ENCODE results near the gene MED31. TPM values are rescaled to one million over a fixed set of nuclear protein-coding genes. Genes with fewer than 3 reads are reported as not detected.

MED31 gene
- total and polyA plus RNA-seq, 2 experiments from 2014 or later, result 5.5 to 49.3 TPM

- TF ChIP-seq, protein P1, sequence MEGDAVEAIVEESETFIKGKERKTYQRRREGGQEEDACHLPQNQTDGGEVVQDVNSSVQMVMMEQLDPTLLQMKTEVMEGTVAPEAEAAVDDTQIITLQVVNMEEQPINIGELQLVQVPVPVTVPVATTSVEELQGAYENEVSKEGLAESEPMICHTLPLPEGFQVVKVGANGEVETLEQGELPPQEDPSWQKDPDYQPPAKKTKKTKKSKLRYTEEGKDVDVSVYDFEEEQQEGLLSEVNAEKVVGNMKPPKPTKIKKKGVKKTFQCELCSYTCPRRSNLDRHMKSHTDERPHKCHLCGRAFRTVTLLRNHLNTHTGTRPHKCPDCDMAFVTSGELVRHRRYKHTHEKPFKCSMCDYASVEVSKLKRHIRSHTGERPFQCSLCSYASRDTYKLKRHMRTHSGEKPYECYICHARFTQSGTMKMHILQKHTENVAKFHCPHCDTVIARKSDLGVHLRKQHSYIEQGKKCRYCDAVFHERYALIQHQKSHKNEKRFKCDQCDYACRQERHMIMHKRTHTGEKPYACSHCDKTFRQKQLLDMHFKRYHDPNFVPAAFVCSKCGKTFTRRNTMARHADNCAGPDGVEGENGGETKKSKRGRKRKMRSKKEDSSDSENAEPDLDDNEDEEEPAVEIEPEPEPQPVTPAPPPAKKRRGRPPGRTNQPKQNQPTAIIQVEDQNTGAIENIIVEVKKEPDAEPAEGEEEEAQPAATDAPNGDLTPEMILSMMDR (conservative IDR thresholded peaks at IDR 0.05; ENCODE audit: low read depth in 2 of 2), result no peak
- no peak for TF ChIP-seq ETS1 (IDR thresholded peaks at IDR 0.05)
These were observed 30.9 kb upstream of the MED31 start (continued) for GRCh38 chr17:6682339-6682738.

DNA sequence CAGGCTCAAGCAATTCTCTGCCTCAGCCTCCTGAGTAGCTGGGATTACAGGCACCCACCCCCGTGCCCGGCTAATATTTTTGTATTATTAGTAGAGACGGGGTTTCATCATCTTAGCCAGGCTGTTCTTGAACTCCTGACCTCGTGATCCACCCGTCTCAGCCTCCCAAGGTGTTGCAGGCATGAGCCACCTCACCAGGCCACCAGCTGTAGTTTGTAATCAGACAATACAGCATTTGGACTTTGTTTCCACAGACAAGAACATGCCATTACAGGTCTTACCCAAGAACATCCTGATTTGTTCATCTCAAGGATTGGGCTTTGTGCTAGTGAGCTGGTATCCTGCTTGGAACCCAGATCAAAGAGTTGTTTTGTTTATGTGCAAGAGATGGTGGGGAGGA is 30.3 kb upstream of the MED31 start:
- Histone ChIP-seq H4K20me1 (replicated peaks; ENCODE audit: insufficient read depth) (no peaks in the 10 kb centered on the region), H3K4me3 (no peak overlapping the region), H3K27ac (ENCODE audit: low read depth) (no peak overlapping the region), H3K4me1 (ENCODE audit: insufficient read depth) (no peaks in the 10 kb centered on the region), H3K79me2 (replicated peaks; ENCODE audit: insufficient read depth) (no peaks in the 10 kb centered on the region), H3K27me3 (ENCODE audit: insufficient read depth) (no peaks in the 10 kb centered on the region), H3K9me2 (ENCODE audit: insufficient read depth) (no peaks in the 10 kb centered on the region), H3F3A (replicated peaks; ENCODE audit: low read depth) (no peaks in the 10 kb centered on the region), H3K4me2 (no peak overlapping the region), H3K36me3 (ENCODE audit: insufficient read depth) (no peaks in the 10 kb centered on the region), H2AFZ (no peak overlapping the region)
- TF ChIP-seq NANOG (IDR thresholded peaks at IDR 0.05; ENCODE audit: borderline replicate concordance) (no peak), REST (IDR thresholded peaks at IDR 0.05; ENCODE audit: unreplicated experiment) (no peak), EZH2 (IDR thresholded peaks at IDR 0.05; ENCODE audit: low read depth, unreplicated experiment) (no peak)
- H3K9me3 Mint-ChIP-seq, result no peaks in the 10 kb centered on the region; the same call in 2 of the 3 replicates
- no peak overlapping the region for H3K27ac Mint-ChIP-seq
- no peak for ATAC-seq
- H3K4me3 Mint-ChIP-seq, result no peak overlapping the region
- peaks cover 3% of the 10 kb centered on the region; the same call in 1 of the 3 replicates for H3K4me1 Mint-ChIP-seq
- DNase-seq (ENCODE audit: low spot score), result no peak
- H3K36me3 Mint-ChIP-seq (ENCODE audit: low read depth), result no peaks in the 10 kb centered on the region
- peaks cover 2% of the 10 kb centered on the region for H3K27me3 Mint-ChIP-seq (ENCODE audit: insufficient read depth, low read depth, poor library complexity)

GRCh38 chr17:6681176-6681575 is 29.8 kb upstream of the MED31 start:
- Histone ChIP-seq H3K4me3 (no peak overlapping the region), H3K9me2 (ENCODE audit: insufficient read depth) (no peaks in the 10 kb centered on the region), H3K4me1 (ENCODE audit: insufficient read depth) (no peaks in the 10 kb centered on the region; the same call in 1 of the 2 replicates), H3F3A (replicated peaks; ENCODE audit: low read depth) (no peaks in the 10 kb centered on the region), H4K20me1 (replicated peaks; ENCODE audit: insufficient read depth) (no peaks in the 10 kb centered on the region), H3K27me3 (ENCODE audit: insufficient read depth) (no peaks in the 10 kb centered on the region), H3K4me2 (no peak overlapping the region), H3K79me2 (replicated peaks; ENCODE audit: insufficient read depth) (no peaks in the 10 kb centered on the region), H2AFZ (no peak overlapping the region), H3K36me3 (ENCODE audit: insufficient read depth) (no peaks in the 10 kb centered on the region), H3K27ac (ENCODE audit: low read depth) (no peak overlapping the region)
- no peak for ATAC-seq
- Mint-ChIP-seq H3K9me3 (no peaks in the 10 kb centered on the region; the same call in 2 of the 3 replicates), H3K27me3 (ENCODE audit: insufficient read depth, low read depth, poor library complexity) (peaks cover 2% of the 10 kb centered on the region), H3K36me3 (ENCODE audit: low read depth) (no peaks in the 10 kb centered on the region), H3K4me3 (no peak overlapping the region), H3K4me1 (peaks cover 5% of the 10 kb centered on the region; the same call in 1 of the 3 replicates), H3K27ac (no peak overlapping the region)
- no peak for DNase-seq (ENCODE audit: low spot score)
- TF ChIP-seq REST (IDR thresholded peaks at IDR 0.05; ENCODE audit: unreplicated experiment) (no peak), POLR2AphosphoS5 (IDR thresholded peaks at IDR 0.05; ENCODE audit: low read depth) (no peak), JUNB (IDR thresholded peaks at IDR 0.05; ENCODE audit: unreplicated experiment) (no peak), EZH2phosphoT487 (IDR thresholded peaks at IDR 0.05; ENCODE audit: unreplicated experiment) (no peak), CREB1 (CRISPR knock-in tag; IDR thresholded peaks at IDR 0.05; ENCODE audit: low read depth) (no peak)
- TF ChIP-seq, protein P1 (conservative IDR thresholded peaks at IDR 0.05; ENCODE audit: low read depth in 2 of 2), result no peak
